ENCODE measurements around the gene PACS2.
A peak's percentile ranks its signal among the peaks of the same experiment; 100 is the strongest.

Gene PACS2

DNA sequence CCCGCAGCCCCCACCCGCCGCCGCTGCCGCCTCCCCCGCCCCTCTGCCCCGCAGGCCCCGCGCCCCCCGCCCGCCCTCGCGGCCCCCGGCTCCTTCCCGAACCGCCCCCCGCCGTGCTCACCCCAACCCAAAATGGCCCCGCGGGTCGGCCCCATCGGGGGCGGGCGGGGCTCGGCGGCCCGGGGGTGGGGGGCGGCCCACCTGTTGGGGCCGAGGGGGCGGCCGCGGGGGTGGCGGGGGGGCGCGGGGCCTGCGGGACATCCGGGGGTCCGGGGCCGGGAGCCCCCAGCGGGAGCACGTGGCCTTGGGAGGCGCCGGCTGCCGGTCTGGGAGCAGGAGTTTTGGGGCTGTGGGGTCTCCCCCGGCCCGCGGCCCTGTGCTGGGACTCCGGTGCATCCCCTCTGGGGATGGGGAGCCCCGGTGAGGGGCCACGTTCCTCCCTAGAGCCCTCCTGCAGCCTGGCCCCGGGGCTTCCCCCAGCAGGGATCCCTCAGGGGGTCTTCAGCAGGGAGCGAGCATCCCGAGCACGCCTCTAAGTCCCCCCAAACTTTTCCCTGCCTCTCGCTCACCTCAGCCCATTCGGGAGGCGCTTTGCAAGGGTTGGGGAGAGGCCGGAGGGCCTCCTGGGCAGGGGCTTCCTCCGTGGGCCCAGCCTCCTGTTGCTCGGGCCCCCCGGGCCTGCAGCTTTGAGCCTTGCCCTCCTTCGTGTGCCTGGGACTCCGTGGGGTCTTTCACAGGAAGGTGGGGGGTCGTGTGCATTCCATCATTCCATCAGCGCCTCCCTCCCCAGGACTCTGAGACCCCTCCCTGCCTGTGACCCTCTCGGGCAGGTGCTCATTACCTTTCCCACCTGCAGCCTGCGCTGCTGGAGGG is 105.8 kb downstream of the PACS2 start:
- TF ChIP-seq, protein P1, sequence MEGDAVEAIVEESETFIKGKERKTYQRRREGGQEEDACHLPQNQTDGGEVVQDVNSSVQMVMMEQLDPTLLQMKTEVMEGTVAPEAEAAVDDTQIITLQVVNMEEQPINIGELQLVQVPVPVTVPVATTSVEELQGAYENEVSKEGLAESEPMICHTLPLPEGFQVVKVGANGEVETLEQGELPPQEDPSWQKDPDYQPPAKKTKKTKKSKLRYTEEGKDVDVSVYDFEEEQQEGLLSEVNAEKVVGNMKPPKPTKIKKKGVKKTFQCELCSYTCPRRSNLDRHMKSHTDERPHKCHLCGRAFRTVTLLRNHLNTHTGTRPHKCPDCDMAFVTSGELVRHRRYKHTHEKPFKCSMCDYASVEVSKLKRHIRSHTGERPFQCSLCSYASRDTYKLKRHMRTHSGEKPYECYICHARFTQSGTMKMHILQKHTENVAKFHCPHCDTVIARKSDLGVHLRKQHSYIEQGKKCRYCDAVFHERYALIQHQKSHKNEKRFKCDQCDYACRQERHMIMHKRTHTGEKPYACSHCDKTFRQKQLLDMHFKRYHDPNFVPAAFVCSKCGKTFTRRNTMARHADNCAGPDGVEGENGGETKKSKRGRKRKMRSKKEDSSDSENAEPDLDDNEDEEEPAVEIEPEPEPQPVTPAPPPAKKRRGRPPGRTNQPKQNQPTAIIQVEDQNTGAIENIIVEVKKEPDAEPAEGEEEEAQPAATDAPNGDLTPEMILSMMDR (IDR thresholded peaks at IDR 0.05; ENCODE audit: poor library complexity, severe bottlenecking): no peak
- ATAC-seq (ENCODE audit: low read depth) (no peak), DNase-seq (ENCODE audit: low spot score) (no peak)
- Histone ChIP-seq H3K27ac (ENCODE audit: poor library complexity, severe bottlenecking) (peak overlapping the region; percentile 78), H3K4me3 (ENCODE audit: severe bottlenecking) (peak overlapping the region; percentile 82), H3K4me1 (ENCODE audit: insufficient read depth, poor library complexity, severe bottlenecking) (peaks cover 6% of the 10 kb centered on the region), H3K27me3 (ENCODE audit: insufficient read depth, poor library complexity, severe bottlenecking) (no peaks in the 10 kb centered on the region), H3K36me3 (ENCODE audit: low read depth) (peaks cover 28% of the 10 kb centered on the region), H3K9me3 (ENCODE audit: severe bottlenecking) (no peaks in the 10 kb centered on the region)

DNA sequence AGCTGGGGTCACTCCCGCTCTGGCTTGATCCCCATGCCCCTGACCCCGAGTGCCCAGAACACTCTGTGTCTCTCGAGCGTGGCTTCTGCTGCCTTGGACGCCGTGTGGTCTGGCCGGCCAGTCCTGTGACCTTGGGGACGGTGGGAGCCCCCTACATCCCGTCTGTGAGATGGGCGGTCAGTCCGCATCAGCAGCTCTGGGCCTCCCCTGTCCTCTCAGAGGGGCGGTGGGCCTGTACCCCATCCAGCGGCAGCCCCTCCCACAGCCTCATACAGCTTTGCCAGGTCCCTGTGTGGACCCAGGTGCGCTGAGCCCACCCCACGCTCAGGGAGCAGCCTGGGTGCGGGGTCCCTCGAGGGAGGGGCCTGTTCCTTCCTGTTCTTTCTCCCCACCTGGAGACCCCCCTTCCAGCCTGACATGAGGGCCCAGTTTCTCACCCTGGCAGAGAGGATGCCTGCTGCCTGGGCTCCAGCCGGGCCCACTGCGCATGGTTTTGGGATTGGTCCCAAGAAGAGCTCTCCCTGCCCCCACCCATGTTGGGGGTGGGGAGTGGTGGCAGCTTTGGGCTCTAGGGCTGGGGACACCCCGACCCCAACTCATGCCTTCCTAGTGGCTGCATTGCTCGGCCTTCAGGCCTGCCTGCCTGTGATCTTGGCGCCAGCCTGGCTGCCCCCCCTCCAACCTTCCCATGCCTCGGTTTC is 106.6 kb downstream of the PACS2 start:
- Histone ChIP-seq H3K27me3 (ENCODE audit: insufficient read depth, poor library complexity, severe bottlenecking) (no peaks in the 10 kb centered on the region), H3K4me3 (ENCODE audit: severe bottlenecking) (peak overlapping the region; percentile 65), H3K36me3 (ENCODE audit: low read depth) (peaks cover 30% of the 10 kb centered on the region), H3K27ac (ENCODE audit: poor library complexity, severe bottlenecking) (peak overlapping the region; percentile 78), H3K4me1 (ENCODE audit: insufficient read depth, poor library complexity, severe bottlenecking) (peaks cover 6% of the 10 kb centered on the region), H3K9me3 (ENCODE audit: severe bottlenecking) (no peaks in the 10 kb centered on the region)
- DNase-seq (ENCODE audit: low spot score): peak; percentile 60
- TF ChIP-seq, protein P1 (IDR thresholded peaks at IDR 0.05; ENCODE audit: poor library complexity, severe bottlenecking): no peak
- no peak for ATAC-seq (ENCODE audit: low read depth)

DNA sequence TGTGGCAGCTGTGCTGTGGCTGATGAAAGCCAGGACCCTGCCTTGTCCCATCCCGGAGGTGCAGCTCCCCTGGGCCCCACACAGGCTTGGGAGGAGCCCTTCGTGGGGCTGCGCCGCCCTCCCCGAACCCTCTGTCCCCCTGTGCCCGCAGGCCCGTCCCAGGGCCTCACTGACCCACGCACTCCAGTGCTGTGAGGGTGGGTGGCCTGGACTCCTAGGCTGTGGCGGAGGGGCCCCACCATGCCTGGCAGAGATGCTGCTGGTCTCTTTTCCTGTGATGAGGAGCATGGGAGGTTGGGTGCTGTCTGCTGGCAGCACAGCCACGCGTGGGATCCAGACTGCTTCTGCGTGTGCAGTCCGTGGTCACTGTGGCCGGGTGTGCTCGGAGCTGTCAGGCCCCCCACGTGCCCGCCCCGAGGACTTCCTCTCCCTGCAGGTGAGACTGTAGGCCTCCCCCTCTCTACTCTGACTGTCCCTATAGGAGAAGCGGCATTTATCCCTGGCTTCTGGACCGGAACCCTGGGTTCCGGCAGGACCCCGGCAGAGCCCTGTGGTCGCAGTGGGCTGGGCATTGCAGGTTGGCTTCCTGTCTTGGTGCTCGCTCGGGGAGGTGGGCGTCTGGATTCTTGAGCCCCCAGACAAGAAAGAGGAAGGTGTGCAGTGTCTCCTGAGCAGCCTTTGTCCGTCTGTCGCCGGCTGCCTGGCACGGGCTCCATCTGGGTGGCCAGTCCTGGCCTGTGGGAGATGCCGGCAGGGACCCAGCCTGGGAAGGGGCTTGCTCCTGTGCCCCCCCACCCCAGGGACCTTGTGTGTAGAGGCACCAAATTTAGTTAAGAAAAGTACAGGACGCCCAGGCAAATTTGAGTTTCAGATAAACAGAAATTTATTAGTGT is 107.4 kb downstream of the PACS2 start:
- Histone ChIP-seq H3K36me3 (ENCODE audit: low read depth) (peaks cover 37% of the 10 kb centered on the region), H3K27me3 (ENCODE audit: insufficient read depth, poor library complexity, severe bottlenecking) (no peaks in the 10 kb centered on the region), H3K27ac (ENCODE audit: poor library complexity, severe bottlenecking) (peak overlapping the region; percentile 78), H3K9me3 (ENCODE audit: severe bottlenecking) (no peaks in the 10 kb centered on the region), H3K4me3 (ENCODE audit: severe bottlenecking) (no peak overlapping the region), H3K4me1 (ENCODE audit: insufficient read depth, poor library complexity, severe bottlenecking) (peaks cover 6% of the 10 kb centered on the region)
- DNase-seq (ENCODE audit: low spot score) (peak; percentile 70), ATAC-seq (ENCODE audit: low read depth) (no peak)
- TF ChIP-seq, protein P1 (IDR thresholded peaks at IDR 0.05; ENCODE audit: poor library complexity, severe bottlenecking): no peak

DNA sequence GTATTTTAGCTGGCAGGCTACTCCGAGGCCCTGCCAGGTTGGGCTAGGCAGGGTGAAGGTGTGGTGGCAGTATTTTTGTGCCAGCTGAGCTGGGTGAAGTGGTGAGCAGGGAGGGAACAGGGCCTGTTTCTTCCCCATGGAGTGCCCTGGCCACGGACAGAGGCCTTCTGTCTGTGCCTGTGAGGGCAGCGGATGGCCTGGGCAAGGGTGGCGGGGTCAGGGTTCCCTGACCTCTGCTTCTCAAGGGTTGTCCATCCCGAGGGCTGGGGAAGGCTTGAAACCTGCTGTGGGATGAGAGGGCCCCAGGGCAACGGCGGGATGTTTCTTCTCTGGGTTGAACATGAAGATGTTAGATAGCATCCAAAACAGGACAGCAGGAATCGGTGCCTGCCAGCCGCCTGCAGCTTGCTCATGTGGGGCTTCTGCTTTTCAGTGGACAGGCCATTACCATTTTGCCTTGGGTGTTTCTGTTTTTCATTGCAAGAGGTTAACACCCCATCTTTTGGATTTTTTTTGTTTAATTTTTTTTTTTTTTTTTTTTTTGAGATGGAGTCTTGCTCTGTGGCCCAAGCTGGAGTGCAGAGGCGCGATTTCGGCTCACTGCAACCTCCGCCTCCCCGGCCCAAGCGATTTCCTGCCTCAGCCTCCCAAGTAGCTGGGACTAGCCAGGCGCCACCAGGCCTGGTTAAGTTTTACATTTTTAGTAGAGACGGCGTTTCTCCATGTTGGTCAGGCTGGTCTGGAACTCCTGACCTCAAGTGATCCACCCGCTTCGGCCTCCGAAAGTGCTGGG is 108.3 kb downstream of the PACS2 start:
- H3K4me3 ChIP-seq (ENCODE audit: severe bottlenecking): no peak overlapping the region
- TF ChIP-seq, protein P1 (IDR thresholded peaks at IDR 0.05; ENCODE audit: poor library complexity, severe bottlenecking): no peak
- H3K4me1 ChIP-seq (ENCODE audit: insufficient read depth, poor library complexity, severe bottlenecking): peaks cover 6% of the 10 kb centered on the region
- no peak for ATAC-seq (ENCODE audit: low read depth)
- peaks cover 43% of the 10 kb centered on the region for H3K36me3 ChIP-seq (ENCODE audit: low read depth)
- H3K9me3 ChIP-seq (ENCODE audit: severe bottlenecking): no peaks in the 10 kb centered on the region
- H3K27ac ChIP-seq (ENCODE audit: poor library complexity, severe bottlenecking): no peak overlapping the region
- no peaks in the 10 kb centered on the region for H3K27me3 ChIP-seq (ENCODE audit: insufficient read depth, poor library complexity, severe bottlenecking)
- DNase-seq (ENCODE audit: low spot score): peak; percentile 61

Data from RWPE2 (cell line).